Measurements from ENCODE around the gene SHISAL1. TPM values are rescaled to one million over a fixed set of nuclear protein-coding genes. Genes with fewer than 3 reads are reported as not detected.

The SHISAL1 gene
- total RNA-seq, 1 experiment from 2014 or later = not detected

- peaks cover 12% of the 10 kb centered on the region for H3K27me3 Mint-ChIP-seq (ENCODE audit: insufficient read depth, unreplicated experiment)
- no TSS peak for BruUV-seq (replicated peaks)
- intact Hi-C loops (cut with micrococcal nuclease; ENCODE audit: unreplicated experiment) = no loop called here
- ChIA-PET CTCF (no interaction called here), POLR2A (no interaction called here)
- H3K36me3 ChIP-seq (ENCODE audit: control insufficient read depth, insufficient read depth, low read length) = no peaks in the 10 kb centered on the region
- H3K27ac Mint-ChIP-seq (ENCODE audit: unreplicated experiment) = no peak overlapping the region
- no peaks in the 10 kb centered on the region for H3K9me3 Mint-ChIP-seq (ENCODE audit: unreplicated experiment)
- no peak for TF ChIP-seq CTCF (IDR thresholded peaks at IDR 0.05; ENCODE audit: insufficient read depth in 1 of 2, low read depth in 1 of 2, low read length in 1 of 2, severe bottlenecking in 1 of 2, unreplicated experiment in 1 of 2)
- no peak for DNase-seq
- no peaks in the 10 kb centered on the region for H3K27me3 ChIP-seq (replicated peaks; ENCODE audit: control insufficient read depth, insufficient read depth, low read length)
- no peaks in the 10 kb centered on the region for H3K9me3 ChIP-seq
- no peak overlapping the region for H3K4me3 ChIP-seq (ENCODE audit: low read depth, low read length)
- no peaks in the 10 kb centered on the region for H3K4me1 Mint-ChIP-seq (ENCODE audit: low read depth, unreplicated experiment)
- no peaks in the 10 kb centered on the region for H3K36me3 Mint-ChIP-seq (ENCODE audit: insufficient read depth, unreplicated experiment)
- H3K4me3 Mint-ChIP-seq (ENCODE audit: unreplicated experiment) = no peak overlapping the region
- no peaks in the 10 kb centered on the region for H3K4me1 ChIP-seq
Measured at GRCh38 chr22:44330188-44330743, 17.5 kb upstream of the SHISAL1 start.

- BruUV-seq (replicated peaks) = no TSS peak
Measured at GRCh38 chr22:44329179-44329796, 16.5 kb upstream of the SHISAL1 start.

GRCh38 chr22:44328762-44329161 is 16.0 kb upstream of the SHISAL1 start:
- Histone ChIP-seq H3K36me3 (ENCODE audit: control insufficient read depth, insufficient read depth, low read length) (no peaks in the 10 kb centered on the region), H3K27me3 (replicated peaks; ENCODE audit: control insufficient read depth, insufficient read depth, low read length) (no peaks in the 10 kb centered on the region), H3K4me1 (no peaks in the 10 kb centered on the region), H3K4me3 (ENCODE audit: low read depth, low read length) (no peak overlapping the region), H3K9me3 (no peaks in the 10 kb centered on the region)
- intact Hi-C loops (cut with micrococcal nuclease; ENCODE audit: unreplicated experiment) = no loop called here
- Mint-ChIP-seq H3K4me3 (ENCODE audit: unreplicated experiment) (no peak overlapping the region), H3K4me1 (ENCODE audit: low read depth, unreplicated experiment) (no peaks in the 10 kb centered on the region), H3K36me3 (ENCODE audit: insufficient read depth, unreplicated experiment) (no peaks in the 10 kb centered on the region), H3K27me3 (ENCODE audit: insufficient read depth, unreplicated experiment) (peaks cover 13% of the 10 kb centered on the region), H3K27ac (ENCODE audit: unreplicated experiment) (no peak overlapping the region), H3K9me3 (ENCODE audit: unreplicated experiment) (no peaks in the 10 kb centered on the region)
- BruUV-seq (replicated peaks) = no TSS peak
- no peak for TF ChIP-seq CTCF (IDR thresholded peaks at IDR 0.05; ENCODE audit: insufficient read depth in 1 of 2, low read depth in 1 of 2, low read length in 1 of 2, severe bottlenecking in 1 of 2, unreplicated experiment in 1 of 2)
- CTCF ChIA-PET = interaction anchor here (1.0 kb wide), 1 partner anchor 10 kb away, joined by 5 read pairs; no protein-coding TSS in a partner anchor
- no peak for DNase-seq
- POLR2A ChIA-PET = no interaction called here

More at GRCh38 chr22:44329179-44329796, 16.5 kb upstream of the SHISAL1 start:
- intact Hi-C loops (cut with micrococcal nuclease; ENCODE audit: unreplicated experiment) = no loop called here
- POLR2A ChIA-PET = no interaction called here
- DNase-seq = no peak
- H3K9me3 ChIP-seq = no peaks in the 10 kb centered on the region
- H3K36me3 ChIP-seq (ENCODE audit: control insufficient read depth, insufficient read depth, low read length) = no peaks in the 10 kb centered on the region
- H3K27me3 ChIP-seq (replicated peaks; ENCODE audit: control insufficient read depth, insufficient read depth, low read length) = no peaks in the 10 kb centered on the region
- no peaks in the 10 kb centered on the region for H3K4me1 Mint-ChIP-seq (ENCODE audit: low read depth, unreplicated experiment)
- H3K27ac Mint-ChIP-seq (ENCODE audit: unreplicated experiment) = no peak overlapping the region
- H3K9me3 Mint-ChIP-seq (ENCODE audit: unreplicated experiment) = no peaks in the 10 kb centered on the region
- no peaks in the 10 kb centered on the region for H3K4me1 ChIP-seq
- no peaks in the 10 kb centered on the region for H3K36me3 Mint-ChIP-seq (ENCODE audit: insufficient read depth, unreplicated experiment)
- CTCF ChIA-PET = interaction anchor here (1.0 kb wide), 1 partner anchor 11 kb away, joined by 5 read pairs; no protein-coding TSS in a partner anchor
- H3K4me3 Mint-ChIP-seq (ENCODE audit: unreplicated experiment) = no peak overlapping the region
- H3K4me3 ChIP-seq (ENCODE audit: low read depth, low read length) = no peak overlapping the region
- TF ChIP-seq CTCF (IDR thresholded peaks at IDR 0.05; ENCODE audit: insufficient read depth in 1 of 2, low read depth in 1 of 2, low read length in 1 of 2, severe bottlenecking in 1 of 2, unreplicated experiment in 1 of 2) = no peak
- peaks cover 12% of the 10 kb centered on the region for H3K27me3 Mint-ChIP-seq (ENCODE audit: insufficient read depth, unreplicated experiment)

Measured in Caco-2 (cell line).